Right lobe of liver (tissue), 6 donors: ENCODE results near the gene CRAT. TPM values are rescaled to one million over a fixed set of nuclear protein-coding genes. Genes with fewer than 3 reads are reported as not detected.

Source experiments
- ATAC-seq, 4 donors: fragments of 200-7000 bp; cut with Tn5 transposase; one replicate each; pipeline ENCODE4 v1.9.1; 2020; ENCODE audit warnings: mild to moderate bottlenecking in 4 of 4, moderate library complexity in 4 of 4
- DNase-seq, 3 donors: peaks; one replicate each; pipeline ENCODE4 v3.0.0-alpha.2; 2020
- H3K27ac ChIP-seq, 3 donors: fragments of 200-600 bp; one replicate each; pipeline ENCODE4 v1.8.0; 2022
- H3K27me3 ChIP-seq, 2 donors: fragments of 200-600 bp; one replicate each; pipeline ENCODE4 v1.8.0; 2022
- H3K36me3 ChIP-seq, 4 donors: fragments of 200-600 bp; sonication (generic) in 1 of 4; one replicate each; pipeline versions ENCODE4 v1.5.1 to v1.8.0; 2017 to 2022; ENCODE audit warnings: control low read depth in 1 of 4
- H3K4me1 ChIP-seq, 4 donors: fragments of 200-600 bp; sonication (generic) in 1 of 4; one replicate each; pipeline versions ENCODE4 v1.5.1 to v1.8.0; 2017 to 2022; ENCODE audit warnings: control low read depth in 1 of 4
- H3K4me3 ChIP-seq, 3 donors: fragments of 200-600 bp; one replicate each; pipeline ENCODE4 v1.8.0; 2022
- H3K9me3 ChIP-seq, 4 donors: fragments of 200-600 bp; sonication (generic) in 1 of 4; one replicate each; pipeline versions ENCODE4 v1.5.1 to v1.8.0; 2017 to 2022; ENCODE audit warnings: control low read depth in 1 of 4
- POLR2A ChIP-seq: fragments of 450-650 bp; IDR thresholded peaks from one replicate; pipeline ENCODE4 v1.6.1; 2017; ENCODE audit warnings: antibody characterized with exemption, mild to moderate bottlenecking
- WGBS: methylation state at CpG from one replicate; pipeline ENCODE4 v1.1.6; 2018; ENCODE audit warnings: low coverage, low lambda C conversion rate; ENCODE audit not compliant: insufficient coverage; ENCODE audit errors: missing lambda C conversion rate; 5-methylcytosine and 5-hydroxymethylcytosine counted together
- intact Hi-C, 2 donors: fragments of 100-400 bp; cut with DNase I; formaldehyde crosslinking; loops; one replicate each; pipeline versions ENCODE4 v1.11.2 to v1.14.1; 2022
- total RNA-seq, 6 experiments: library from RNA; depleted of rRNA in 2 of 6; stranded (reverse); fragments of >200 nt in 2 of 6; fragmentation: NEBNext Ultra II Directional in 3 of 6; extraction: Animal tissue kit (Norgen Biotek cat#: 25700) in 3 of 6; gene quantifications; one replicate each; pipeline versions ENCODE4 v1.1.0 to v1.2.4, GENCODE V29; 2016 to 2023
- TF ChIP-seq, protein P1 (sequence below), 4 donors: fragments of 200-600 bp in 3 of 4; fragments of 450-650 bp in 1 of 4; IDR thresholded peaks; one replicate each; pipeline versions ENCODE4 v1.5.1 to v1.8.0; 2016 to 2022; ENCODE audit warnings: antibody characterized with exemption in 4 of 4, mild to moderate bottlenecking in 2 of 4
- donor health status: DM: no; HTN: yes; CAD: no.
- donor health status: DM: no; HTN: no; CAD: no.
- donor health status: DM: no; HTN: no; CAD: no.
- donor health status: DM: no; HTN: yes; CAD: no.
- donor health status: DM: no; HTN: yes; CAD: no.

CRAT gene
- total RNA-seq, 6 experiments from 2014 or later, result 86.1 to 146 (median 104) TPM

GRCh38 chr9:129093602-129094386 lies 16.8 kb downstream of the CRAT start:
- no peak for ATAC-seq
- TF ChIP-seq, protein P1, sequence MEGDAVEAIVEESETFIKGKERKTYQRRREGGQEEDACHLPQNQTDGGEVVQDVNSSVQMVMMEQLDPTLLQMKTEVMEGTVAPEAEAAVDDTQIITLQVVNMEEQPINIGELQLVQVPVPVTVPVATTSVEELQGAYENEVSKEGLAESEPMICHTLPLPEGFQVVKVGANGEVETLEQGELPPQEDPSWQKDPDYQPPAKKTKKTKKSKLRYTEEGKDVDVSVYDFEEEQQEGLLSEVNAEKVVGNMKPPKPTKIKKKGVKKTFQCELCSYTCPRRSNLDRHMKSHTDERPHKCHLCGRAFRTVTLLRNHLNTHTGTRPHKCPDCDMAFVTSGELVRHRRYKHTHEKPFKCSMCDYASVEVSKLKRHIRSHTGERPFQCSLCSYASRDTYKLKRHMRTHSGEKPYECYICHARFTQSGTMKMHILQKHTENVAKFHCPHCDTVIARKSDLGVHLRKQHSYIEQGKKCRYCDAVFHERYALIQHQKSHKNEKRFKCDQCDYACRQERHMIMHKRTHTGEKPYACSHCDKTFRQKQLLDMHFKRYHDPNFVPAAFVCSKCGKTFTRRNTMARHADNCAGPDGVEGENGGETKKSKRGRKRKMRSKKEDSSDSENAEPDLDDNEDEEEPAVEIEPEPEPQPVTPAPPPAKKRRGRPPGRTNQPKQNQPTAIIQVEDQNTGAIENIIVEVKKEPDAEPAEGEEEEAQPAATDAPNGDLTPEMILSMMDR (IDR thresholded peaks at IDR 0.05), result no peak
- TF ChIP-seq POLR2A, result no peak
- Histone ChIP-seq H3K27ac (no peak overlapping the region), H3K4me3 (no peak overlapping the region), H3K36me3 (peaks cover 0 to 35% (median 17%) of the 10 kb centered on the region in 4 donors), H3K27me3 (no peaks in the 10 kb centered on the region), H3K4me1 (peaks cover 0 to 22% (median 9%) of the 10 kb centered on the region in 4 donors), H3K9me3 (no peaks in the 10 kb centered on the region)
- DNase-seq, result peak in 1 of 3 donors; percentile 42
- WGBS, result 66% methylated on average over 8 of the region's 20 CpGs
- intact Hi-C loops, result no loop called here

GRCh38 chr9:129089246-129089645 lies 21.3 kb downstream of the CRAT start:
- peak; percentile 83 to 94 (median 90) for ATAC-seq
- intact Hi-C loops, result no loop called here

DNA sequence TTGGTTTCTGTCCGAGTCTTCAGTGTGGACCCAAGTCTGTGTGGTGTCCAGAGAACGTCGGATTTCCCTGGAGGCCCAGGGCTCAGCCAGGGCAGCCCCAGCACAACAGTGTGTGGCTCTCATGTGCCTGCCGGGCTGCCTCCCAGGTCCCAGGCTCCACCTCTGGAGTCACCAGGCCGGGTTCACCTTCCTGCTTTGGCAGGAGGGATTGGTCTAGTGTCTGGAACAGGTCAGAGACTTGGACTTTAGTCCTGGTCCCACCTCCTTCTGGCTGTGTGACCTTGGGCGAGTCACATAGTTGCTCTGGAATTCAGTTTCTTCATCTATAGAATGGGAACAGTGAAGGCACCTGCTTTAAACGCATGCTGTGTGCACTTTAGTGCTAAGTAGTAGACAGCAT lies 26.5 kb downstream of the CRAT start:
- H3K27ac ChIP-seq, result peak overlapping the region in 2 of 3 donors; percentile 11 to 58
- H3K4me1 ChIP-seq, result peaks cover 0 to 49% (median 21%) of the 10 kb centered on the region in 4 donors
- H3K27me3 ChIP-seq, result no peaks in the 10 kb centered on the region
- H3K36me3 ChIP-seq, result peaks cover 0 to 22% (median 11%) of the 10 kb centered on the region in 4 donors
- ATAC-seq (peak; percentile 34 to 52 (median 39)), DNase-seq (peak; percentile 65 to 89 (median 89))
- H3K4me3 ChIP-seq, result no peak overlapping the region
- no peak for TF ChIP-seq POLR2A
- 32% methylated on average over 6 of the region's 7 CpGs for WGBS
- intact Hi-C loops, result no loop called here
- no peaks in the 10 kb centered on the region for H3K9me3 ChIP-seq

More at GRCh38 chr9:129089246-129089645, 21.3 kb downstream of the CRAT start:
- WGBS, result 22% methylated on average over 13 of the region's 15 CpGs
- no peak for TF ChIP-seq POLR2A
- TF ChIP-seq, protein P1 (IDR thresholded peaks at IDR 0.05), result peak in 1 of 4 donors; percentile 13
- Histone ChIP-seq H3K27me3 (no peaks in the 10 kb centered on the region), H3K27ac (peak overlapping the region in 2 of 3 donors; percentile 69 to 86), H3K4me3 (no peak overlapping the region), H3K9me3 (no peaks in the 10 kb centered on the region), H3K36me3 (peaks cover 0 to 22% (median 11%) of the 10 kb centered on the region in 4 donors), H3K4me1 (peaks cover 0 to 27% (median 12%) of the 10 kb centered on the region in 4 donors)
- DNase-seq, result peak; percentile 64 to 95 (median 94)

GRCh38 chr9:129081388-129081904 lies 29.1 kb downstream of the CRAT start:
- 2% methylated on average over 7 of the region's 30 CpGs for WGBS
- peak overlapping the region; percentile 83 to 93 (median 90) for H3K4me3 ChIP-seq
- H3K36me3 ChIP-seq, result peaks cover 0 to 17% (median 8%) of the 10 kb centered on the region in 4 donors
- H3K27me3 ChIP-seq, result no peaks in the 10 kb centered on the region
- H3K4me1 ChIP-seq, result peaks cover 0 to 62% (median 25%) of the 10 kb centered on the region in 4 donors
- no peaks in the 10 kb centered on the region for H3K9me3 ChIP-seq
- intact Hi-C loops, result no loop called here
- peak in 1 of 3 donors; percentile 55 for DNase-seq
- peak overlapping the region; percentile 48 to 78 (median 61) for H3K27ac ChIP-seq
- no peak for TF ChIP-seq POLR2A
- TF ChIP-seq, protein P1 (IDR thresholded peaks at IDR 0.05), result no peak
- ATAC-seq, result no peak
